Measurements from ENCODE around the gene NEGR1. TPM values are rescaled to one million over a fixed set of nuclear protein-coding genes. Genes with fewer than 3 reads are reported as not detected.

NEGR1 gene
- total RNA-seq, 1 experiment from 2014 or later, result 1.2 TPM

DNA sequence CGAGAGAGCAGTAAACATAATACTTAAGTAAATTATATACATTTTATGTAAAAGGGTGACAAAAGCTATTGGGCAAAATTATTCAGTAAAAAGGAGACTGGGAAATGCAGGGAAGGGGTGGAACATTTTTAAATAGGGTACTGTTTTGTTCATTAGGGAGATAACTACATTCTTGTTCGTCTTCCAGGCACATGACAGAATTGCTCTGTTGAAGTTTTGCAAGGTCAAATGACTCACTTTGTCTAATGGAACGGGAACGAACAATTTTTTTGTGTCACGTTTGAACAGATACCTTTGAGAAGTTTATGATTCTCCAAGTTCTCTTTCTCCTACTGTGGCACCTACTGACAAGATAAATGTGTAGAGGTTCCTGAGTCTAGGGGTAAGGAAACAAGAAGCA lies 819.2 kb downstream of the NEGR1 start:
- no peak for DNase-seq
- H3K4me1 ChIP-seq, result no peaks in the 10 kb centered on the region

GRCh38 chr1:71462247-71462646 lies 820.1 kb downstream of the NEGR1 start:
- H3K4me3 ChIP-seq, result no peak overlapping the region
- H3K36me3 ChIP-seq, result no peaks in the 10 kb centered on the region
- peaks cover 9% of the 10 kb centered on the region; the same call in 1 of the 2 replicates for H3K27me3 ChIP-seq
- H3K9me3 ChIP-seq (replicated peaks), result no peaks in the 10 kb centered on the region
- H3K27ac ChIP-seq, result no peak overlapping the region
- no peaks in the 10 kb centered on the region for H3K4me1 ChIP-seq
- no peak for DNase-seq

More for the DNA sequence above, 819.2 kb downstream of the NEGR1 start:
- H3K27me3 ChIP-seq, result peaks cover 9% of the 10 kb centered on the region; the same call in 1 of the 2 replicates
- no peaks in the 10 kb centered on the region for H3K9me3 ChIP-seq (replicated peaks)
- no peaks in the 10 kb centered on the region for H3K36me3 ChIP-seq
- no peak overlapping the region for H3K27ac ChIP-seq
- H3K4me3 ChIP-seq, result no peak overlapping the region

- H3K36me3 ChIP-seq, result no peaks in the 10 kb centered on the region
- H3K27me3 ChIP-seq, result peaks cover 9% of the 10 kb centered on the region; the same call in 1 of the 2 replicates
- H3K4me3 ChIP-seq, result no peak overlapping the region
Measured at GRCh38 chr1:71461416-71461815, 820.9 kb downstream of the NEGR1 start.

GRCh38 chr1:71448444-71448843 lies 833.9 kb downstream of the NEGR1 start:
- no peak for DNase-seq
- Histone ChIP-seq H3K9me3 (replicated peaks) (no peaks in the 10 kb centered on the region), H3K27ac (no peak overlapping the region), H3K27me3 (no peaks in the 10 kb centered on the region), H3K4me1 (no peaks in the 10 kb centered on the region), H3K4me3 (no peak overlapping the region), H3K36me3 (no peaks in the 10 kb centered on the region)

More at GRCh38 chr1:71461416-71461815, 820.9 kb downstream of the NEGR1 start:
- Histone ChIP-seq H3K4me1 (no peaks in the 10 kb centered on the region), H3K9me3 (replicated peaks) (no peaks in the 10 kb centered on the region), H3K27ac (no peak overlapping the region)
- DNase-seq, result no peak

DNA sequence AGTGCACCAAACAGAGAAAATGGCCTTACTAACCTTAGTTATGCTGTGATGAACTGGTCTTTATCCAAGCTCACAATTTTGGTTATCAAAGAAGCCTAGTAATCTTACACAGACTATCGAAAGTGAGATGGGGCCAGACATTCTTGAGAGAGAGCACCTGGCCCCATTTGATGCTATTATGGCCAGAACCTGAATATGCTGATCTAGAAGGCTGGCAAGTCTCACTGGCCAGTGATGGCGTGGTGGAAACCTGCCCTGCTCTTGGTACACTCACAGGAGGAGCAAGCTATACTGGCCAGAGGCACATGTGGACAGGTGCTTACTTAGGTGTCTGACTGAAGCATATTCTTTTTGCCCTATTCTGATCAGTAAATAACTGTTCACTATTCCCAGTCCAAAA lies 843.7 kb downstream of the NEGR1 start:
- no peak for DNase-seq
- no peak overlapping the region for H3K4me3 ChIP-seq
- H3K4me1 ChIP-seq, result no peaks in the 10 kb centered on the region

DNA sequence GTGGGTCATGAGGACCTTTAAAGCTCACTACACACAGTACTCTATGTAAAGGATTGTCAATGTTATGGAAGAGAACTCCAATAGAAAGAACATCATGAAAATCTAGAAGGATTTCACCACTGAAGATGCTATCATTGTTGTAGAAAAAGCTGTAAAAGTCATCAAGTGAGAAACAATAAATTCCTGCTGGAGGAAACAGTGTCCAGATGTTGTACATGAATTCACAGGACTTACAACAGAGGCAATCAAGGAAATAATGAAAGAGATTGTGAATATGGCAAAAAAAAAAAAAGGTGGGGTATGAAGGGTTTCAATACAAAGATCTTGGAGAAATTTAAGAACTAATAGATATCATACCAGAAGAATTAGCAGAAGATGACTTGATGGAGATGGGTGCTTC lies 846.4 kb downstream of the NEGR1 start:
- Histone ChIP-seq H3K9me3 (replicated peaks) (no peaks in the 10 kb centered on the region), H3K27ac (no peak overlapping the region), H3K36me3 (no peaks in the 10 kb centered on the region), H3K4me1 (no peaks in the 10 kb centered on the region), H3K27me3 (no peaks in the 10 kb centered on the region), H3K4me3 (no peak overlapping the region)
- DNase-seq, result no peak

More for the DNA sequence above, 843.7 kb downstream of the NEGR1 start:
- no peak overlapping the region for H3K27ac ChIP-seq
- H3K9me3 ChIP-seq (replicated peaks), result no peaks in the 10 kb centered on the region
- no peaks in the 10 kb centered on the region for H3K27me3 ChIP-seq
- no peaks in the 10 kb centered on the region for H3K36me3 ChIP-seq

DNA sequence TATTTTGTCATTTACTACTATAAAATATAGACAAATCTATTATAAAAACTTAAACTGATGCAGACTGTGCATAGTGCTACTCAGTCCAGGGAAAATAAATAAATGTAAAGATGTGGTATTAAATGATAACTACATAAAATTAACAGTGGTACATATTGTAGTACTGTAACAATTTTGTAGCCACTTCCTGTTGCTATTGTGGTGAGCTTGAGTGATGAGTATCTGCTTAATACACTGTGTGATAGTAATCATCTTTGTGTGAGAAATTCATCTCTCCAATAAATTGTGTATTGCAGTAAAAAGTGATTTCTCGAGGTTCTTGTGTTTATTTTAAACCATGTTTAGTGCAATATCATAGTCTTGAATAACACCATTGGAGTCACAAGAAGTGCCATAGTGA lies 848.1 kb downstream of the NEGR1 start:
- H3K27me3 ChIP-seq, result no peaks in the 10 kb centered on the region
- H3K36me3 ChIP-seq, result no peaks in the 10 kb centered on the region
- DNase-seq, result no peak
- no peaks in the 10 kb centered on the region for H3K9me3 ChIP-seq (replicated peaks)
- no peaks in the 10 kb centered on the region for H3K4me1 ChIP-seq
- no peak overlapping the region for H3K4me3 ChIP-seq
- no peak overlapping the region for H3K27ac ChIP-seq

GRCh38 chr1:71428029-71428428 lies 854.3 kb downstream of the NEGR1 start:
- DNase-seq, result no peak
- H3K27ac ChIP-seq, result no peak overlapping the region
- H3K27me3 ChIP-seq, result no peaks in the 10 kb centered on the region
- no peaks in the 10 kb centered on the region for H3K9me3 ChIP-seq (replicated peaks)
- peaks cover 22% of the 10 kb centered on the region for H3K4me1 ChIP-seq
- H3K36me3 ChIP-seq, result no peaks in the 10 kb centered on the region
- no peak overlapping the region for H3K4me3 ChIP-seq

GRCh38 chr1:71427066-71427465 lies 855.3 kb downstream of the NEGR1 start:
- no peak overlapping the region for H3K4me3 ChIP-seq
- no peaks in the 10 kb centered on the region for H3K27me3 ChIP-seq
- no peaks in the 10 kb centered on the region for H3K9me3 ChIP-seq (replicated peaks)
- no peak for DNase-seq
- H3K4me1 ChIP-seq, result peaks cover 22% of the 10 kb centered on the region
- no peaks in the 10 kb centered on the region for H3K36me3 ChIP-seq
- H3K27ac ChIP-seq, result no peak overlapping the region

DNA sequence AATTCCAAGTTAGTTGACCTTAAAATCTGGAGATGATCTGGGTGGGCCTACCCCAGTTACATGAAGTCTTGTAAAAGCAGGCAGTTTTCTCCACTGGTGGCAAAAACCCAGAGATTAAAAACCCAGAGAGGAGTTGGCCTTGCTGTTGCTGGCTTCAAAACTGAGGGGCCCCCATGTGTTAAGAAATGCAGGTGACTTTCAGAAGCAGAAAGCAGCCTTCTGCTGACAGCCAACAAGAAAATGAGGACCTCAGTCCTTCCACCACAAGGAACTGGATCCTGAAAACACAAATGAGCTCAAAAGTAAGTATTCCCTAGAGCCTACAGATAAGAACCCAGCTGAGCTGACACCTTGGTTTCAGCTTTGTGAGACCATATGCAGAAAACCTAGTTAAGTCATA lies 857.8 kb downstream of the NEGR1 start:
- DNase-seq, result peak in 1 of 2 experiments; percentile 33
- peaks cover 22% of the 10 kb centered on the region for H3K4me1 ChIP-seq
- no peaks in the 10 kb centered on the region for H3K36me3 ChIP-seq
- no peak overlapping the region for H3K4me3 ChIP-seq
- no peaks in the 10 kb centered on the region for H3K27me3 ChIP-seq
- H3K9me3 ChIP-seq (replicated peaks), result no peaks in the 10 kb centered on the region
- peak overlapping the region; percentile 59 for H3K27ac ChIP-seq

GRCh38 chr1:71422221-71422620 lies 860.1 kb downstream of the NEGR1 start:
- no peak for DNase-seq
- no peaks in the 10 kb centered on the region for H3K9me3 ChIP-seq (replicated peaks)
- no peak overlapping the region for H3K27ac ChIP-seq
- H3K4me3 ChIP-seq, result no peak overlapping the region
- no peaks in the 10 kb centered on the region for H3K27me3 ChIP-seq
- H3K36me3 ChIP-seq, result no peaks in the 10 kb centered on the region
- peaks cover 22% of the 10 kb centered on the region for H3K4me1 ChIP-seq

DNA sequence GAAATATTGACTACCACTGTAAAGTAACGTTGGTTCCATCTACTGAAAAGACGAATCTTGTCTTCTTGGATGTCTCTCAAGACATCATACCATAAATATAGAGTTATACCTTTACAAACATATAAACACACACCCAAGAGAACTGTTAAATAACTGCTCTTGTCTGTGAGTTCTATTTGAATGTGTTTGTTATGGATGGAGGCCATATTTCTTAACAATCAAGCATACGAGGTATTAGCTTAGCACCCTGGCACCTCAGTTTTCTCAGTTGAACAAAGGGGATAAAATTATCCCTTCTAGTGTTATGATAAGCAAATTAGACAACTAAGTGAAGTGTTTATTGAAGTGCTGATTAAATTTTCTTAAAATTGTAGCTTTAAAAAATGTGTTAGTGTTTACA lies 864.9 kb downstream of the NEGR1 start:
- no peak for DNase-seq
- no peak overlapping the region for H3K4me3 ChIP-seq

GRCh38 chr1:71414179-71414578 lies 868.2 kb downstream of the NEGR1 start:
- no peak overlapping the region for H3K4me3 ChIP-seq
- no peaks in the 10 kb centered on the region for H3K36me3 ChIP-seq
- peak in 1 of 2 experiments; percentile 46 for DNase-seq
- H3K9me3 ChIP-seq (replicated peaks), result no peaks in the 10 kb centered on the region
- no peak overlapping the region for H3K27ac ChIP-seq
- H3K4me1 ChIP-seq, result peaks cover 10% of the 10 kb centered on the region
- no peaks in the 10 kb centered on the region for H3K27me3 ChIP-seq

More for the DNA sequence above, 864.9 kb downstream of the NEGR1 start:
- Histone ChIP-seq H3K36me3 (no peaks in the 10 kb centered on the region), H3K4me1 (peaks cover 10% of the 10 kb centered on the region), H3K27ac (no peak overlapping the region), H3K27me3 (no peaks in the 10 kb centered on the region), H3K9me3 (replicated peaks) (no peaks in the 10 kb centered on the region)

DNA sequence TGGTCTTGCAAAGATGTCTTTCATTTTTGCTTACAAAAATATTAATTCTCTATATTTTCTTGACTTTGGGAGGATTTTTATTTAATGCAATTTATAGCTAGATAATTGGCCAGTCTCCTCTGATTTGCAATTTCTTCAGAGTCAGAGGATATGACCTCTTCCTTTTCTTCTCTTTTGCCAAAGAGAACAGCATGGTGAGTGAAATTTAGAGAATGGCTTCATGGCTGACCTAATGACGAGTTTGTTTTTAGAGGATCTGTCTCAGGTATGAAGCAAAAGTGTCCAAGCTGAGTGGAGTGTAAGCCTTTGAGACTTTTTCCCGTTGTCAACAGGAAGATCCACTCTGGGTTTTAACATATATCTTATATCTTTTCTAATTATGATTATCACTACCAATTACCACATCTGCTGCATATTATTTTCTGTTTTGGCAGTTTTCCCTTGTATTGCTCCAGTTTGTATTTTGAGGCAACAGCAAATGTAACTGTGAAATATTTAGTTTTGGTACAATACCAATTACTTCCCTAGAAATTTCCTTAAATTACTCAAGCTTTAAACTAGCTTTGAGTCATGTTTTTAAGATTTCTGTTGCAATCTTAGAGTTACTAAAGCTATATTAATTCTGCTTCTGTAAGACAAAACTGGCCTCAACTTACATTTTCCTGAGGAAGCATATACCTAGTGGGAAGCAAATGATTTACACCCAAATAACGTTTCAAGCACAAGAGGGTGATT lies 868.7 kb downstream of the NEGR1 start:
- no peaks in the 10 kb centered on the region for H3K27me3 ChIP-seq
- no peak overlapping the region for H3K27ac ChIP-seq
- no peaks in the 10 kb centered on the region for H3K36me3 ChIP-seq
- no peak overlapping the region for H3K4me3 ChIP-seq
- DNase-seq, result no peak
- H3K4me1 ChIP-seq, result peaks cover 10% of the 10 kb centered on the region
- H3K9me3 ChIP-seq (replicated peaks), result no peaks in the 10 kb centered on the region

GRCh38 chr1:71400050-71400449 lies 882.3 kb downstream of the NEGR1 start:
- H3K36me3 ChIP-seq, result no peaks in the 10 kb centered on the region
- H3K4me3 ChIP-seq, result no peak overlapping the region
- H3K4me1 ChIP-seq, result no peaks in the 10 kb centered on the region
- DNase-seq, result no peak
- no peaks in the 10 kb centered on the region for H3K27me3 ChIP-seq
- no peaks in the 10 kb centered on the region for H3K9me3 ChIP-seq (replicated peaks)
- no peak overlapping the region for H3K27ac ChIP-seq

GRCh38 chr1:71399594-71399993 lies 882.7 kb downstream of the NEGR1 start:
- Histone ChIP-seq H3K36me3 (no peaks in the 10 kb centered on the region), H3K27ac (no peak overlapping the region), H3K9me3 (replicated peaks) (no peaks in the 10 kb centered on the region), H3K27me3 (no peaks in the 10 kb centered on the region), H3K4me3 (no peak overlapping the region), H3K4me1 (no peaks in the 10 kb centered on the region)
- no peak for DNase-seq
